Loucy (cell line): ENCODE data around the gene TOR3A.

Experiments used
- CTCF ChIP-seq: fragments of 200-600 bp; sonication (generic); conservative IDR thresholded peaks from 2 replicates; pipeline ENCODE4 v1.5.1; 2014; ENCODE audit warnings: mild to moderate bottlenecking, antibody characterized with exemption, low read length
- EZH2phosphoT487 ChIP-seq: fragments of 200-600 bp; IDR thresholded peaks from 2 replicates; pipeline ENCODE4 v1.6.1; 2018; ENCODE audit warnings: antibody characterized with exemption, mild to moderate bottlenecking, moderate library complexity, borderline replicate concordance

- TF ChIP-seq CTCF (no peak), EZH2phosphoT487 (no peak)
Observed at GRCh38 chr1:179120736-179121135, 38.9 kb downstream of the TOR3A start.
